GM06990 (cell line): Measurements from ENCODE around the gene LRP1.

ENCODE experiments used
- DNase-seq: peaks from one replicate; pipeline ENCODE4 v3.0.0-alpha.2; 2011; ENCODE audit not compliant: insufficient read length; ENCODE audit errors: extremely low read depth
- H3K27me3 ChIP-seq: replicated peaks from 2 replicates; pipeline ENCODE4 v1.6.0; 2011; ENCODE audit warnings: low read length; ENCODE audit not compliant: control insufficient read depth, insufficient read depth
- H3K36me3 ChIP-seq: 2 replicates; pipeline ENCODE4 v1.5.1; 2011; ENCODE audit warnings: low read length; ENCODE audit not compliant: control insufficient read depth, insufficient read depth
- H3K4me3 ChIP-seq: replicated peaks from 2 replicates; pipeline ENCODE4 v1.5.1; 2011; ENCODE audit warnings: low read depth, mild to moderate bottlenecking, control low read depth, low read length
- CTCF ChIP-seq: IDR thresholded peaks from 2 replicates; pipeline ENCODE4 v1.5.1; 2011; ENCODE audit warnings: low read length, control low read depth, mild to moderate bottlenecking, inconsistent platforms; ENCODE audit not compliant: insufficient read depth, poor library complexity, severe bottlenecking

LRP1 gene

GRCh38 chr12:57097554-57097835 is 30.8 kb upstream of the LRP1 start:
- DNase-seq: no peak
- TF ChIP-seq CTCF: no peak
- H3K4me3 ChIP-seq: no peak overlapping the region
- peaks cover 43% of the 10 kb centered on the region for H3K36me3 ChIP-seq
- H3K27me3 ChIP-seq: no peaks in the 10 kb centered on the region

- Histone ChIP-seq H3K4me3 (no peak overlapping the region), H3K27me3 (no peaks in the 10 kb centered on the region), H3K36me3 (peaks cover 42% of the 10 kb centered on the region)
- no peak for TF ChIP-seq CTCF
- no peak for DNase-seq
These were observed 29.7 kb upstream of the LRP1 start for GRCh38 chr12:57098546-57098945.

DNA sequence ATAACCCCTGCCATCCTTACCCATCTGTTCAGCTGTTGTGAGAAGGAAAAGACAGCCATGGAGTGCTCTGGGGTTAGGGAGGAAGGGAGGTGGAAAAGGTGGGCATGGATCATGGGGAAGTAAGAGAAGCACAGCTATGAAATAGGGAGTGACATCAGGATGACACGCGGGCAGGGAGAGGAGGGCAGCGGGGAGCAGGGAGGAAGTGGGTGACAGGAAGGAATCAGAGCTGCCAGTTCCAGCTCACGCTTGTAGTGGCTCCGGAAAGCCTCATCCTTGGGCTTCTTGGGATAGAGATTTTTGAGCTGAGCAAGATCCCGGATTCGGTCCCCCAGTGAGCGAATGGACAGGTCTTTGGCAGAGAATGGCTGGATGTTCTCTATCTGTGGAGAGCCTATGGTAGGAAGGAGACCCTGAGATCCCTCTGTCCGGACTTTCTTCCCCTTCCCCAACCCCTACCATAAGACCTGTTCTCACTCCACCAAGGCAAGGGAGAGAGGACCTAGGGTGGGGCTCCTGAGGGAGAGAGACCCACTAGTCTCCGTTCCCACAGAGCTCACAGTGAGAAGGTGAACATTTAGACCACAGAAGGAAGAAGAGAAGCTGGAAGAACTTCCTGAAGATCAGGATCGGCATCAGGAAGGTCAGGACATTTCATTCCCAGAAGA is 29.1 kb upstream of the LRP1 start:
- Histone ChIP-seq H3K27me3 (no peaks in the 10 kb centered on the region), H3K4me3 (no peak overlapping the region)
- DNase-seq: no peak

DNA sequence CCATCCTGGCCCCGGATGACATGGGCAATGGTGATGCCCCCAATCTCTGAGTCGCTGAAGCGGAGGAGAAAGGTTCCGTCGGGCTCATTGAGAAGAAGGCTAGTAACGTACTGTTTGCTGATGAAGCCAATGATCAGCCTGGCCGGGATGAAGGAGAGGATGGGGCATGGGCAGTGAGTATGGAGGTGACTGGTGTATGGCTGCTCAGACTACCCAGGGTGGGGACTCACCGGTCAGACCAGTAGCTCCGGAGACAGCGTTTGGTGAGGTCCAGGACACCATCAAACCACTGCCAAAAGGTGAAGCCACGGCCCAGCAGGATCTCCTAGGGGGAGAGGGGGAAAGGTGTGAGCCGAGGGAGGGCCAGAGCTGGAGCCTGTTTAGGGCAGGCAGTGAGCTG is 28.5 kb upstream of the LRP1 start:
- no peak for DNase-seq
- Histone ChIP-seq H3K27me3 (no peaks in the 10 kb centered on the region), H3K4me3 (no peak overlapping the region), H3K36me3 (peaks cover 47% of the 10 kb centered on the region)
- TF ChIP-seq CTCF: no peak

More for the DNA sequence above, 29.1 kb upstream of the LRP1 start:
- TF ChIP-seq CTCF: no peak
- peaks cover 43% of the 10 kb centered on the region for H3K36me3 ChIP-seq

DNA sequence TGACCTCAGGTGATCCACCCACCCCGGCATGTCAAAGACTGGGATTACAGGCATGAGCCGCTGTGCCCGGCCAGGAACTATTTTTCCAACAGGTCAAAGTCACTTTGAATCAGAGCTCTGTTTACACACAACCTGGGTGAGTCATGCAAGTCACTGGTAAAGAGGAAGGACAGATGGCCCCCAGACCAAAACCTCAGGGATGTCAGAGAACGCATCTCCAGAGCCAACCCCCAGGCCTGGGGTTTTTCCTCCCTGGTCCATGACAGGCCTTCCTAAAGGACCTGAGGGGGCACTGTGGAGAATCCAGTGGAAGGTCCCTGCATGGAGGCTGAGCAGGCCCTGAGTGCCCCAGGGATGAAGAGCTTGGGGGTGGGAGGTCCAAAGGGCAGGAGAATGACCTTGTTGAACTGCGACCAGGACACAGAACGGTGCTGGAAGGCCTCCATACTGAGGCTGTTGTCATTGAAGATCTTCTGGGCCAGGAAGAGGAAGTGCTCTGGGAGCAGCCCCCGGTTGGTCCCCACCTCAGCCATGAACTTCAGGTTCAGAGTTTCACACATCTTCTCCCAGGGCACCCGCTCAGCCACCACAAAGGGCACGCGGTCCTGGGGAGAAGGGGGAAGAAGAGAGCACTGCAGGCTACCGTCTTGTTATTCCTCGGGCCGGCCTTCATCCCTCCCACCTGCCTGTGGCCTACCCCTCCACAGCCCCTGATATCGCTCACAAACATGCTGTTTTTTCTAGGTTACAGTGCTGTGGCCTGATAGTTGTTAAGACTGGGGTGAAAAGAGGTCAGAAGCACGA is 26.2 kb upstream of the LRP1 start:
- TF ChIP-seq CTCF: no peak
- Histone ChIP-seq H3K36me3 (peaks cover 54% of the 10 kb centered on the region), H3K27me3 (no peaks in the 10 kb centered on the region), H3K4me3 (no peak overlapping the region)
- no peak for DNase-seq
